RWPE2 (cell line): ENCODE results near the gene GON4L.

Experiments used
- ATAC-seq: fragments of 200-7000 bp; cut with Tn5 transposase; 3 replicates; pipeline ENCODE4 v1.9.1; 2021; ENCODE audit warnings: low read depth
- DNase-seq: peaks from one replicate; pipeline ENCODE4 v3.0.0-alpha.2; 2020; ENCODE audit warnings: low spot score
- H3K27ac ChIP-seq: fragments of 450-650 bp; 2 replicates; pipeline ENCODE4 v1.5.1; 2017; ENCODE audit warnings: mild to moderate bottlenecking; ENCODE audit not compliant: poor library complexity, severe bottlenecking
- H3K27me3 ChIP-seq: fragments of 250-450 bp; sonication (Bioruptor Pico); 2 replicates; pipeline ENCODE4 v1.5.1; 2021; ENCODE audit warnings: mild to moderate bottlenecking, moderate library complexity; ENCODE audit not compliant: insufficient read depth, poor library complexity, severe bottlenecking
- H3K36me3 ChIP-seq: fragments of 250-450 bp; sonication (Bioruptor Pico); 2 replicates; pipeline ENCODE4 v1.5.1; 2020; ENCODE audit warnings: low read depth, mild to moderate bottlenecking, moderate library complexity
- H3K4me1 ChIP-seq: fragments of 250-450 bp; sonication (Bioruptor Pico); 2 replicates; pipeline ENCODE4 v1.5.1; 2021; ENCODE audit warnings: mild to moderate bottlenecking, moderate library complexity; ENCODE audit not compliant: insufficient read depth, poor library complexity, severe bottlenecking
- H3K4me3 ChIP-seq: fragments of 250-450 bp; sonication (Bioruptor Pico); 2 replicates; pipeline ENCODE4 v1.5.1; 2021; ENCODE audit warnings: mild to moderate bottlenecking, moderate library complexity; ENCODE audit not compliant: severe bottlenecking
- H3K9me3 ChIP-seq: fragments of 250-450 bp; sonication (Bioruptor Pico); 2 replicates; pipeline ENCODE4 v1.5.1; 2021; ENCODE audit warnings: mild to moderate bottlenecking, moderate library complexity; ENCODE audit not compliant: severe bottlenecking
- TF ChIP-seq, protein P1 (sequence below): fragments of 450-650 bp; IDR thresholded peaks from one replicate; pipeline ENCODE4 v1.5.1; 2017; ENCODE audit warnings: mild to moderate bottlenecking, moderate library complexity; ENCODE audit not compliant: poor library complexity, severe bottlenecking

Gene GON4L

GRCh38 chr1:155831279-155831976 is 25.6 kb downstream of the GON4L start:
- no peak overlapping the region for H3K4me3 ChIP-seq
- no peaks in the 10 kb centered on the region for H3K4me1 ChIP-seq
- DNase-seq (no peak), ATAC-seq (no peak)
- no peaks in the 10 kb centered on the region for H3K9me3 ChIP-seq
- no peaks in the 10 kb centered on the region for H3K27me3 ChIP-seq
- TF ChIP-seq, protein P1, sequence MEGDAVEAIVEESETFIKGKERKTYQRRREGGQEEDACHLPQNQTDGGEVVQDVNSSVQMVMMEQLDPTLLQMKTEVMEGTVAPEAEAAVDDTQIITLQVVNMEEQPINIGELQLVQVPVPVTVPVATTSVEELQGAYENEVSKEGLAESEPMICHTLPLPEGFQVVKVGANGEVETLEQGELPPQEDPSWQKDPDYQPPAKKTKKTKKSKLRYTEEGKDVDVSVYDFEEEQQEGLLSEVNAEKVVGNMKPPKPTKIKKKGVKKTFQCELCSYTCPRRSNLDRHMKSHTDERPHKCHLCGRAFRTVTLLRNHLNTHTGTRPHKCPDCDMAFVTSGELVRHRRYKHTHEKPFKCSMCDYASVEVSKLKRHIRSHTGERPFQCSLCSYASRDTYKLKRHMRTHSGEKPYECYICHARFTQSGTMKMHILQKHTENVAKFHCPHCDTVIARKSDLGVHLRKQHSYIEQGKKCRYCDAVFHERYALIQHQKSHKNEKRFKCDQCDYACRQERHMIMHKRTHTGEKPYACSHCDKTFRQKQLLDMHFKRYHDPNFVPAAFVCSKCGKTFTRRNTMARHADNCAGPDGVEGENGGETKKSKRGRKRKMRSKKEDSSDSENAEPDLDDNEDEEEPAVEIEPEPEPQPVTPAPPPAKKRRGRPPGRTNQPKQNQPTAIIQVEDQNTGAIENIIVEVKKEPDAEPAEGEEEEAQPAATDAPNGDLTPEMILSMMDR, result no peak
- H3K36me3 ChIP-seq, result peaks cover 14% of the 10 kb centered on the region
- H3K27ac ChIP-seq, result no peak overlapping the region

DNA sequence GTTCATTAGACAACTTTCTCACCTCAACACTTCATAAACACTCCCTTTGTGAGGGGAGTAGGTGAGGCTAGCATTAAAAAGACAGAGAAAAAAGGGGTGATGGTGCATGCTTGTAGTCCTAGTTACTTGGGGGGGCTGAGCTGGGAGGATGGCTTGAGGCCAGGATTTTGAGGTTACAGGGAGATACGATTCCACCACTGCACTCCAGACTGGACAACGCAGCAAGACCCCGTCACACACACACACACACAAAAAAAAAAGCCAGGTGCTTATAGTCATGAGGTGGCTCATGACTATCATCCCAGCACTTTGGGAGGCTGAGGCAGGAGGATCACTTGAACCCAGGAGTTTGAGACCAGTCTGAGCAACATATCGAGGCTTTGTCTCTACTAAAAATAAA is 29.6 kb downstream of the GON4L start:
- ATAC-seq (no peak), DNase-seq (no peak)
- TF ChIP-seq, protein P1, result no peak
- Histone ChIP-seq H3K27me3 (no peaks in the 10 kb centered on the region), H3K4me3 (no peak overlapping the region), H3K36me3 (peaks cover 35% of the 10 kb centered on the region), H3K27ac (no peak overlapping the region), H3K9me3 (no peaks in the 10 kb centered on the region), H3K4me1 (no peaks in the 10 kb centered on the region)

GRCh38 chr1:155816351-155816750 is 40.7 kb downstream of the GON4L start:
- peaks cover 78% of the 10 kb centered on the region for H3K36me3 ChIP-seq
- no peaks in the 10 kb centered on the region for H3K4me1 ChIP-seq
- H3K27me3 ChIP-seq, result no peaks in the 10 kb centered on the region
- no peak overlapping the region for H3K27ac ChIP-seq
- TF ChIP-seq, protein P1, result no peak
- ATAC-seq (no peak), DNase-seq (no peak)
- no peak overlapping the region for H3K4me3 ChIP-seq
- no peaks in the 10 kb centered on the region for H3K9me3 ChIP-seq

- no peak for ATAC-seq
Measured at GRCh38 chr1:155813672-155814071, 43.3 kb downstream of the GON4L start.

GRCh38 chr1:155812878-155813277 is 44.1 kb downstream of the GON4L start:
- Histone ChIP-seq H3K9me3 (no peaks in the 10 kb centered on the region), H3K27ac (no peak overlapping the region), H3K4me1 (no peaks in the 10 kb centered on the region), H3K27me3 (no peaks in the 10 kb centered on the region), H3K36me3 (peaks cover 60% of the 10 kb centered on the region), H3K4me3 (no peak overlapping the region)
- DNase-seq, result no peak
- ATAC-seq, result no peak
- TF ChIP-seq, protein P1, result no peak

More at GRCh38 chr1:155813672-155814071, 43.3 kb downstream of the GON4L start:
- TF ChIP-seq, protein P1, result no peak
- Histone ChIP-seq H3K9me3 (no peaks in the 10 kb centered on the region), H3K27ac (no peak overlapping the region), H3K4me1 (no peaks in the 10 kb centered on the region), H3K27me3 (no peaks in the 10 kb centered on the region), H3K36me3 (peaks cover 62% of the 10 kb centered on the region), H3K4me3 (no peak overlapping the region)
- DNase-seq, result no peak
